Lower leg skin (tissue), 3 donors: ENCODE measurements around the gene ABHD17C.

ENCODE experiments used
- CTCF ChIP-seq, 3 donors: fragments of 450-650 bp; IDR thresholded peaks; one replicate each; pipeline ENCODE4 v1.5.1; 2016; ENCODE audit warnings: antibody characterized with exemption in 3 of 3, mild to moderate bottlenecking in 3 of 3, moderate library complexity in 2 of 3
- POLR2A ChIP-seq, 2 donors: fragments of 450-650 bp; IDR thresholded peaks; one replicate each; pipeline ENCODE4 v1.6.1; 2016 to 2017; ENCODE audit warnings: antibody characterized with exemption in 2 of 2, mild to moderate bottlenecking in 1 of 2, moderate library complexity in 1 of 2

GRCh38 chr15:80787316-80787715 is 92.2 kb downstream of the ABHD17C start:
- TF ChIP-seq CTCF (IDR thresholded peaks at IDR 0.05) (no peak), POLR2A (IDR thresholded peaks at IDR 0.05) (no peak)
